ENCODE results near the gene GPC3.

DNA sequence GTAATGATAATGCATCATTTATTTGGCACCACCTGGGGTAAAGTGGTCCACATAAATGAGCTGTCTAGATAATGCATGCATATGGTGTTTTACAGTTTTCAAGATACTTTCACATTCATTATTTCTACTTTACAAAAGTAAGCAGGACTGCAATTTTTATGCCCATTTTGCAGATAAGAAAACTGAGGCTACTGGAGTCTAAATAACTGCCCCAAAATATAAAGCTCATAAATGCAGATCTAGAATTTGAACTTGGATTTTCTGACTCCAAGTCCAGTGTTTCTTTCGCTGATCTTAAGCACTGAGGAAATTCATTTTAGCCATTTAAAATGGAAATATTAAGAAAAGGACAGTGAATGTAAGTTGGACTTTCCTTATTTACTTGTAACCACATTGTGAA, 36.5 kb downstream of the GPC3 start:
- no peak for TF ChIP-seq ATF1 (CRISPR knock-in tag; IDR thresholded peaks at IDR 0.05)
- TF ChIP-seq, protein P1, sequence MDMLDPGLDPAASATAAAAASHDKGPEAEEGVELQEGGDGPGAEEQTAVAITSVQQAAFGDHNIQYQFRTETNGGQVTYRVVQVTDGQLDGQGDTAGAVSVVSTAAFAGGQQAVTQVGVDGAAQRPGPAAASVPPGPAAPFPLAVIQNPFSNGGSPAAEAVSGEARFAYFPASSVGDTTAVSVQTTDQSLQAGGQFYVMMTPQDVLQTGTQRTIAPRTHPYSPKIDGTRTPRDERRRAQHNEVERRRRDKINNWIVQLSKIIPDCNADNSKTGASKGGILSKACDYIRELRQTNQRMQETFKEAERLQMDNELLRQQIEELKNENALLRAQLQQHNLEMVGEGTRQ (CRISPR knock-in tag; IDR thresholded peaks at IDR 0.05): no peak
- TF ChIP-seq, protein P2, sequence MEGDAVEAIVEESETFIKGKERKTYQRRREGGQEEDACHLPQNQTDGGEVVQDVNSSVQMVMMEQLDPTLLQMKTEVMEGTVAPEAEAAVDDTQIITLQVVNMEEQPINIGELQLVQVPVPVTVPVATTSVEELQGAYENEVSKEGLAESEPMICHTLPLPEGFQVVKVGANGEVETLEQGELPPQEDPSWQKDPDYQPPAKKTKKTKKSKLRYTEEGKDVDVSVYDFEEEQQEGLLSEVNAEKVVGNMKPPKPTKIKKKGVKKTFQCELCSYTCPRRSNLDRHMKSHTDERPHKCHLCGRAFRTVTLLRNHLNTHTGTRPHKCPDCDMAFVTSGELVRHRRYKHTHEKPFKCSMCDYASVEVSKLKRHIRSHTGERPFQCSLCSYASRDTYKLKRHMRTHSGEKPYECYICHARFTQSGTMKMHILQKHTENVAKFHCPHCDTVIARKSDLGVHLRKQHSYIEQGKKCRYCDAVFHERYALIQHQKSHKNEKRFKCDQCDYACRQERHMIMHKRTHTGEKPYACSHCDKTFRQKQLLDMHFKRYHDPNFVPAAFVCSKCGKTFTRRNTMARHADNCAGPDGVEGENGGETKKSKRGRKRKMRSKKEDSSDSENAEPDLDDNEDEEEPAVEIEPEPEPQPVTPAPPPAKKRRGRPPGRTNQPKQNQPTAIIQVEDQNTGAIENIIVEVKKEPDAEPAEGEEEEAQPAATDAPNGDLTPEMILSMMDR (IDR thresholded peaks at IDR 0.05): no peak
- no peak for TF ChIP-seq TP53 (CRISPR knock-in tag; IDR thresholded peaks at IDR 0.05)
- TF ChIP-seq FOXK1 (CRISPR knock-in tag; IDR thresholded peaks at IDR 0.05): no peak
- TF ChIP-seq JUN (CRISPR knock-in tag; IDR thresholded peaks at IDR 0.05): no peak
- TF ChIP-seq RORB (CRISPR knock-in tag; IDR thresholded peaks at IDR 0.05): no peak
- no peak for TF ChIP-seq ZBTB21 (CRISPR knock-in tag; IDR thresholded peaks at IDR 0.05; ENCODE audit: borderline replicate concordance)
- TF ChIP-seq SP1 (CRISPR knock-in tag; conservative IDR thresholded peaks at IDR 0.05): no peak
